GM10266 (cell line): ENCODE results near the gene SEMA7A.
A peak's percentile ranks its signal among the peaks of the same experiment; 100 is the strongest.

ENCODE experiments used
- DNase-seq: peaks from one replicate; pipeline ENCODE4 v3.0.0; 2012; ENCODE audit errors: extremely low spot score
- CTCF ChIP-seq: IDR thresholded peaks from 2 replicates; pipeline ENCODE4 v1.5.1; 2012; ENCODE audit warnings: mild to moderate bottlenecking, low read depth; ENCODE audit not compliant: control insufficient read depth, insufficient read depth; ENCODE audit errors: missing control alignments

Gene SEMA7A

GRCh38 chr15:74399511-74400312 lies 34.0 kb downstream of the SEMA7A start:
- no peak for TF ChIP-seq CTCF
- peak; percentile 54 for DNase-seq

GRCh38 chr15:74399100-74399499 lies 34.7 kb downstream of the SEMA7A start:
- DNase-seq, result no peak
- no peak for TF ChIP-seq CTCF

DNA sequence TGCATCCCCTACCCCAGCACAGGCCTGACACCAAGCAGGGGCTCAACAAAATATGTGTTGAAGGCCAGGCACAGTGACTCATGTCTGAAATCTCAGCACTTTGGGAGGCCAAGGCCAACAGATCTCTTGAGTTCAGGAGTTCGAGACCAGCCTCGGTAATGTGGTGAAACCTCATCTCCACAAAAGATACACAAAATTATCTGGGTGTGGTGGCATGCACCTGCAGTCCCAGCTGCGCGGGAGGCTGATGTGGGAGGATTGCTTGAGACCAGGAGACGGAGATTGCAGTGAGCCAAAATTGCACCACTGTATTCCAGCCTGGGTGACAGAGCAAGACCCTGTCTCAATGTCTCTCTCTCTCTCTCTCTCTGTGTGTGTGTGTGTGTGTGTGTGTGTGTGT lies 35.6 kb downstream of the SEMA7A start:
- no peak for DNase-seq
- TF ChIP-seq CTCF, result no peak

- TF ChIP-seq CTCF, result no peak
- DNase-seq, result no peak
Measured at GRCh38 chr15:74397239-74398068, 36.3 kb downstream of the SEMA7A start.

GRCh38 chr15:74396445-74397238 lies 37.1 kb downstream of the SEMA7A start:
- peak; percentile 74 for DNase-seq
- peak; percentile 20 for TF ChIP-seq CTCF

- TF ChIP-seq CTCF, result no peak
- no peak for DNase-seq
Measured at GRCh38 chr15:74396146-74396438, 37.7 kb downstream of the SEMA7A start.
